ENCODE results near the gene LRMDA.

GRCh38 chr10:75977139-75977538 lies 545.7 kb downstream of the LRMDA start:
- no peak for TF ChIP-seq CTCF (conservative IDR thresholded peaks at IDR 0.05; ENCODE audit: low read length)
- no peak for TF ChIP-seq EZH2phosphoT487 (IDR thresholded peaks at IDR 0.05; ENCODE audit: borderline replicate concordance)

All from Loucy (cell line).